ENCODE data around the gene FLRT1. TPM values are rescaled to one million over a fixed set of nuclear protein-coding genes. Genes with fewer than 3 reads are reported as not detected.
A peak's percentile ranks its signal among the peaks of the same experiment; 100 is the strongest.

The FLRT1 gene
- total RNA-seq, 1 experiment from 2014 or later, result 0.39 TPM

DNA sequence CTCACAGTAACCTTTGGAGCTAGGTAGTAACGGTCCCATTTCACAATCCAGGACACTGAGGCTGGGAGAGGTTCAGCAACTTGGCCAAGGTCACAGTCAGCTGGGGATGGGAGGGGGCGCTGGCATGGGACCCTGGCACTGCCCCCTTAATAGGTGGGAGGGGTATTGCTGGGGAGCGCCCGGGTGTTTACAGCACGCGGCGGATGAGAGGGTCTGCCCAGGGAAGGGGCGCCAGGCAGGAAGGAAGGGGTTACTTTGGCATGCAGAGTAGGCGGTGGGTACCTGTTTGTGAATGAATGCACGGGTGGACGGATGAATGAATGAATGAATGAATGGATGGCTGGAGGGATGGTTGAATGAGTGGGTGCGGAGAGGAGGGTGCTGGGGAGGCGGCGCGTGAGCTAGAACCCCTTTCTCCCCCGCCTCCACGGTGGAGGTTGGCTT, 628 bp upstream of the FLRT1 start:
- intact Hi-C loops (cut with micrococcal nuclease; ENCODE audit: unreplicated experiment), result no loop called here
- Mint-ChIP-seq H3K27me3 (ENCODE audit: insufficient read depth, unreplicated experiment) (peaks cover 11% of the 10 kb centered on the region), H3K27ac (ENCODE audit: unreplicated experiment) (no peak overlapping the region), H3K4me1 (ENCODE audit: low read depth, unreplicated experiment) (no peaks in the 10 kb centered on the region), H3K4me3 (ENCODE audit: unreplicated experiment) (peak overlapping the region; percentile 68), H3K36me3 (ENCODE audit: insufficient read depth, unreplicated experiment) (no peaks in the 10 kb centered on the region), H3K9me3 (ENCODE audit: unreplicated experiment) (no peaks in the 10 kb centered on the region)
- POLR2A ChIA-PET, result no interaction called here
- H3K4me1 ChIP-seq, result no peaks in the 10 kb centered on the region; the same call in 1 of the 2 replicates
- DNase-seq, result no peak
- no peaks in the 10 kb centered on the region for H3K36me3 ChIP-seq (ENCODE audit: control insufficient read depth, insufficient read depth, low read length)
- CTCF ChIA-PET, result no interaction called here
- TF ChIP-seq, protein P1, sequence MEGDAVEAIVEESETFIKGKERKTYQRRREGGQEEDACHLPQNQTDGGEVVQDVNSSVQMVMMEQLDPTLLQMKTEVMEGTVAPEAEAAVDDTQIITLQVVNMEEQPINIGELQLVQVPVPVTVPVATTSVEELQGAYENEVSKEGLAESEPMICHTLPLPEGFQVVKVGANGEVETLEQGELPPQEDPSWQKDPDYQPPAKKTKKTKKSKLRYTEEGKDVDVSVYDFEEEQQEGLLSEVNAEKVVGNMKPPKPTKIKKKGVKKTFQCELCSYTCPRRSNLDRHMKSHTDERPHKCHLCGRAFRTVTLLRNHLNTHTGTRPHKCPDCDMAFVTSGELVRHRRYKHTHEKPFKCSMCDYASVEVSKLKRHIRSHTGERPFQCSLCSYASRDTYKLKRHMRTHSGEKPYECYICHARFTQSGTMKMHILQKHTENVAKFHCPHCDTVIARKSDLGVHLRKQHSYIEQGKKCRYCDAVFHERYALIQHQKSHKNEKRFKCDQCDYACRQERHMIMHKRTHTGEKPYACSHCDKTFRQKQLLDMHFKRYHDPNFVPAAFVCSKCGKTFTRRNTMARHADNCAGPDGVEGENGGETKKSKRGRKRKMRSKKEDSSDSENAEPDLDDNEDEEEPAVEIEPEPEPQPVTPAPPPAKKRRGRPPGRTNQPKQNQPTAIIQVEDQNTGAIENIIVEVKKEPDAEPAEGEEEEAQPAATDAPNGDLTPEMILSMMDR (IDR thresholded peaks at IDR 0.05; ENCODE audit: insufficient read depth in 1 of 2, low read depth in 1 of 2, low read length in 1 of 2, severe bottlenecking in 1 of 2, unreplicated experiment in 1 of 2), result no peak
- H3K9me3 ChIP-seq, result no peaks in the 10 kb centered on the region
- peak overlapping the region; percentile 17 for H3K4me3 ChIP-seq (ENCODE audit: low read depth, low read length)
- H3K27me3 ChIP-seq (replicated peaks; ENCODE audit: control insufficient read depth, insufficient read depth, low read length), result no peaks in the 10 kb centered on the region; the same call in 1 of the 2 replicates
- no TSS peak for BruUV-seq (replicated peaks)

DNA sequence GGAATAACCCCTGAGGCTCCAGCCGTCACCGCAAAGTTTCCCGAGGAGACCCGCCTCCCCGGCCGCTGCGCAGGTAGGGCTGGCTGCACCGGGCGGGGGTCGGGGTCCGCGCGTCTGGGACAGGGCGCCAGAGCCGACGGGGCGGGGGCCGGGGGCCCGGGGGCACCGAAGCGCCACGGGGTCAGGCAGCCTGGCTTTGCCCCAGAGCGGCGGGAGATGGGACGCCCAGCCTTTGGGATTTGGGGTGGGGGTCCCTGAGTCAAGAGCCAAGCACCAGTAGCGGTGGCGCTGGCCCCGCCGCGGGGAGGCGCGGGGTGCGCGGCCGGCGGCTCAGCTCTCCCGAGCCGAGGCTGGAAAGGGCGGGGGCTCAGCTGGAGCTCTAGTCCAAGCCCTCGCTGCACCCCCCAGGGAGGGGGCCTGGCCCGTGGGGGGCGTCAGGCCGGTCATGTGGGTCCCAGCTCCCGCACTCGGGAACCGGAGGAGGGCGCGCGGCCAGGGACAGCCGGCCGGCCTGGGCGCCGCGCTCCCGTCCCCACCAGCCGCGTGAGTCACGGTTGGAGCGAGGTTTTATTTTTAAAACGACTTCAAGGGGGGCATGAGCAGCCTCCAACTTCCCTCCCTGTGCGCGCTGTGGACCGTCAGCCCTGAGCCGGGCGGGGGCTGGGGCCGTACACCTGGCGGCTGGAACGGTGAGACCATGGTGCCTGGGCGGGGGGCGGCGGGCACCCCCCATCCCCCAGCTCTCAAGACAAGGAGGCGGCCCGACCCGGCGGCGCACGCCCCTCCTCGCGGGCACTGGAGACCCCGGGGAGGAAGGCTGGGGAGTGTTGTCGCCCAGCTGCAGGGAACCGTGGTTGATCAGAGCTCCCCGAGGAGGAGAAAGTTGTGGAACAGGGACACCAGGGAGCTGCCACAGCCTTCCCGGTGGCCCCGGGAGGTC, 626 bp downstream of the FLRT1 start:
- no peaks in the 10 kb centered on the region for H3K36me3 ChIP-seq (ENCODE audit: control insufficient read depth, insufficient read depth, low read length)
- Mint-ChIP-seq H3K4me1 (ENCODE audit: low read depth, unreplicated experiment) (peaks cover 4% of the 10 kb centered on the region), H3K9me3 (ENCODE audit: unreplicated experiment) (no peaks in the 10 kb centered on the region), H3K4me3 (ENCODE audit: unreplicated experiment) (no peak overlapping the region), H3K36me3 (ENCODE audit: insufficient read depth, unreplicated experiment) (no peaks in the 10 kb centered on the region), H3K27ac (ENCODE audit: unreplicated experiment) (no peak overlapping the region), H3K27me3 (ENCODE audit: insufficient read depth, unreplicated experiment) (peaks cover 11% of the 10 kb centered on the region)
- POLR2A ChIA-PET, result no interaction called here
- TF ChIP-seq, protein P1 (IDR thresholded peaks at IDR 0.05; ENCODE audit: insufficient read depth in 1 of 2, low read depth in 1 of 2, low read length in 1 of 2, severe bottlenecking in 1 of 2, unreplicated experiment in 1 of 2), result no peak
- intact Hi-C loops (cut with micrococcal nuclease; ENCODE audit: unreplicated experiment), result no loop called here
- peak overlapping the region; percentile 17 for H3K4me3 ChIP-seq (ENCODE audit: low read depth, low read length)
- DNase-seq, result no peak
- H3K27me3 ChIP-seq (replicated peaks; ENCODE audit: control insufficient read depth, insufficient read depth, low read length), result no peaks in the 10 kb centered on the region; the same call in 1 of the 2 replicates
- CTCF ChIA-PET, result no interaction called here
- no TSS peak for BruUV-seq (replicated peaks)
- H3K9me3 ChIP-seq, result no peaks in the 10 kb centered on the region
- H3K4me1 ChIP-seq, result no peaks in the 10 kb centered on the region; the same call in 1 of the 2 replicates

DNA sequence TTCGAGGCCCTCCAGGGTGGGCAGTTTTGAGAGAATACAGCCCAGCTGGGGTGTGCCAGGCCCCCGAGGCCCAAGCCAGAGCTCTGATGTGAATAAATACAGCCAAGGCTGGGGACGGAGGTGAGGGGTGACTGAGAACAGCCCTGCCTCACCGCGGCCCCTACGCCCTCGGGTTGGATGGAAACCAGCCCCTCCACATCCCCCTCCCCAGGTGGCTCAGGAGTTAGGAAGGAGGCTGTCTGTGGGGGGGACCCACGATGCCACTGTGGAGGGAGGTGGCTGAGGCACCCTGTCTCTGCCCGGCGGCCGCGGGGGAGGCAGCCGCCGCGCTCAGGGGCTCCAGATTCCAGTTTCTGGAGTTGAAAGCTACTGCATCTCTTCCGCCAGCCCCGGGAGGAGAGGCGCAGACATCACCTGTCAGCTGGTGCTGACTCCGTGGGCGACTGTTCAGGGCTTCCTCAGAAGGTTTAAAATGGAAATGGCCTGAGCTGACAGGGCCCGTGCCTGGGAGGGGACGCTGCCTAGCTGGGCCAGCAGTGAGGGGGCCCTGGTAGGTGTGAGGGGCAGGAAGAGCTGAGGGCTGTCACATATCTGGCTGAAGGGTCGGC, 1.4 kb downstream of the FLRT1 start:
- Mint-ChIP-seq H3K27me3 (ENCODE audit: insufficient read depth, unreplicated experiment) (peaks cover 11% of the 10 kb centered on the region), H3K27ac (ENCODE audit: unreplicated experiment) (no peak overlapping the region), H3K4me3 (ENCODE audit: unreplicated experiment) (no peak overlapping the region), H3K4me1 (ENCODE audit: low read depth, unreplicated experiment) (peaks cover 7% of the 10 kb centered on the region), H3K9me3 (ENCODE audit: unreplicated experiment) (no peaks in the 10 kb centered on the region), H3K36me3 (ENCODE audit: insufficient read depth, unreplicated experiment) (no peaks in the 10 kb centered on the region)
- Histone ChIP-seq H3K36me3 (ENCODE audit: control insufficient read depth, insufficient read depth, low read length) (no peaks in the 10 kb centered on the region), H3K9me3 (no peaks in the 10 kb centered on the region), H3K27me3 (replicated peaks; ENCODE audit: control insufficient read depth, insufficient read depth, low read length) (no peaks in the 10 kb centered on the region; the same call in 1 of the 2 replicates), H3K4me3 (ENCODE audit: low read depth, low read length) (no peak overlapping the region), H3K4me1 (peaks cover 5% of the 10 kb centered on the region)
- TF ChIP-seq, protein P1 (IDR thresholded peaks at IDR 0.05; ENCODE audit: insufficient read depth in 1 of 2, low read depth in 1 of 2, low read length in 1 of 2, severe bottlenecking in 1 of 2, unreplicated experiment in 1 of 2), result no peak
- intact Hi-C loops (cut with micrococcal nuclease; ENCODE audit: unreplicated experiment), result no loop called here
- ChIA-PET CTCF (no interaction called here), POLR2A (no interaction called here)
- BruUV-seq (replicated peaks), result no TSS peak
- DNase-seq, result no peak
